GM21786 (cell line): Measurements from ENCODE around the gene MYCT1.
"Not testable (repeated sequence)": the region's sequence is repeated elsewhere in the genome, so short reads cannot be mapped to it uniquely, and the experiment has no call there.

ENCODE experiments used
- ATAC-seq: cut with Tn5 transposase; IDR thresholded peaks from one replicate; pipeline ENCODE4 v1.9.1; 2021; ENCODE audit not compliant: unreplicated experiment

Gene MYCT1, protein sequence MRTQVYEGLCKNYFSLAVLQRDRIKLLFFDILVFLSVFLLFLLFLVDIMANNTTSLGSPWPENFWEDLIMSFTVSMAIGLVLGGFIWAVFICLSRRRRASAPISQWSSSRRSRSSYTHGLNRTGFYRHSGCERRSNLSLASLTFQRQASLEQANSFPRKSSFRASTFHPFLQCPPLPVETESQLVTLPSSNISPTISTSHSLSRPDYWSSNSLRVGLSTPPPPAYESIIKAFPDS

GRCh38 chr6:152697634-152698033, at the start of gene MYCT1:
Gene MYCT1, plus strand, starts transcription at chr6:152697897. Its CDS starts 6 bp downstream, at chr6:152697903.
- ATAC-seq: no peak

DNA sequence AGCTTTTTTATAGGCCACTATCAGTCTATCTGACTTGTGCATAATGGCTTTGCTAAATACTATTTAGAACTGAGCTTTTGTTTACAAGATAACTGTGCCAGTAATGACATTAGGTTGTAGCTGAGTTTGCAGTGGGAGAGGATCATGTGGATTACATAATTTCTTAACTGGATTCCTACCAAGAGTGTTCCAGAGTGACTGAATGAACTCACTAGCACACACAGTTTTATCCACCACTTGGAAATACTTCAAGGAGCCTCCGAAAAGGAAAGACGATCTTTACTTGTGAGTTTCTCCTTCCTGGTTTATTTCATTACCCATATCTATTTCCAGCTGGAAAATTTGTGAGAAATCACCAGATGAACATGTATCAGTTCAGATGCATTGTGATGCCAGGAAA, 49.6 kb upstream of the MYCT1 start:
- no peak for ATAC-seq

DNA sequence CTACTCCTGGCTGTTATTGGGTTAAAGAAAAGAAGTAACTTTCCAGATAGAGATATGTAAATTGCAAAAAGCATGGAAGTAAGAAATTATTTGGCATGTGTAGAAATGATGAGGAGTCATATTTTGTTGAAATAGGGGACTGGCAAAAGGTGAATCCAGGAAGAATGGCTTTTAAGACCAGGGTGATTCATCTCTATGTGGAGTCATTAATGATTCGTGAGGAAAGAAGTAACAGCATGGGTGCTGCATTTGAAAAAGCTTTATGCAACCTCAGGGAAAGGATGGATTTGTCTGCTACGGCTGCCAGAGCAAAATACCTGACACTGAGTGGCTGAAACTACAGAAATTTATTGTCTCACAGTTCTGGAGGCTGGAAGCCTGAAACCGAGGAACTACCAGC, 45.7 kb upstream of the MYCT1 start:
- no peak for ATAC-seq

DNA sequence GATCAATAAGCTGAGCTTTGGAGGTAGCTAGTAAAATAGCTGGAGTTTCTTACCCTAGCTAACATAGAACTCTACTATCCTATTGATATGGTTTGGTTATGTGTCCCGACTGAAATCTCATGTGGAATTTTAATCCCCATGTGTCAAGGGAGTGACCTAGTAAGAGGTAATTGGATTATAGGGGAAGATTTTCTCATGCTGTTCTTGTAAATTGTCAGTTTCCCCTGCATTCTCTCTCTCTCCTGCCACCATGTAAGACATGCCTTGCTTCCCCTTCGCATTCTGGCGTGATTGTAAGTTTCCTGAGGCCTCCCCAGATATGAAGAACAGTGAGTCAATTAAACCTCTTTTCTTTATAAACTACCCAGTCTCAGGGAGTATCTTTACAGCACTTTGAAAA, 35.9 kb upstream of the MYCT1 start:
- no peak for ATAC-seq

- no peak for ATAC-seq
These were observed 27.8 kb upstream of the MYCT1 start for GRCh38 chr6:152669895-152670294.

- no peak for ATAC-seq
These were observed 26.5 kb upstream of the MYCT1 start for GRCh38 chr6:152671171-152671570.

DNA sequence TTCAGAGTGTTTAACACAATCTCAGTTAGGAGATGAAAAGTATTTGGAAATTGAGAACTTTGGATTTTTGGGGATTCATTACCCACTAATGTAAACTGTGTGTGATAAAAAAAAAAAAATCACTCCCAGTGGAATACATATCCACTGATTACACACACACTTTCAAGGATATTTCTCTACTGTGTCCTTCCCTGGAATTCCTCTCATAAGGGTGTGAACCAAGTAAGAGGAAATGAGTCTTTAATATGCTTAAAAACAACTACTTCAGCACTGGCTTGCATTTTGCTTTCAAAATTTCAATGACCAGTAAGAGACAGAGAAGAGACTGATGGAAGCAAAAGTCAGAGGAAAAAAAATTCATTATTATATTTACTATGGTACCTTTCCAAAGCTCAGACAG, 24.5 kb upstream of the MYCT1 start:
- ATAC-seq: no peak

GRCh38 chr6:152680151-152680550, 17.5 kb upstream of the MYCT1 start:
- ATAC-seq: no peak

DNA sequence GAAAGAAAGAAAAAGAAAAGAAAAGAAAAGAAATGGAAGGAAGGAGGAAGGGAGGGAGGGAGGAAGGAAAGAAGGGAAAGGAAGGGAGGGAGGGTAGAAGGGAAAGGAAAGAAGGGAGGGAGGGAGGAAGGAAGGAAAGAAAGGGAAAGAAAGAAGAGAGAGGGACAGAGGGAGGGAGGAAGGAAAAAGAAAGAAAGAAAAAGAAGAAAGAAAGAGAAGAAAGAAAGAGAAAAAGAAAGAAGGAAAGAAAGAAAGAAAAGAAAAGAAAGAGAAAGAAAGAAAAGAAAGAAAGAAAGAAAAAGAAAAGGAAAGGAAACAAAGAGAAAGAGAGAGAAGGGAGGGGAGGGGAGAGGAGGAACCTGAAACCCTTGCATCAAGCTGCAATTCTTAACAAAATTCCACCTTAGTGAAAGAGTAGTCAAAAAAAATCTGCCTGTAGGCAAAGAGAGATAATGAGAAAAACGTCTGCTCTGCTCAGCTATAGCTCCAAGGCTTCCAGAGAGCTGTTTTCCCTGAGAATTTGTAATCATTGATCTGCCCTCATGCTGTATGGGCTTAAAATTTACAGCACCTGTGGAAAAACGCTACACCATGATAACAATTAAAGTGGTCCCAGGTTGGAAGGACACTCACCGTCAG, 16.7 kb upstream of the MYCT1 start:
- no peak for ATAC-seq

DNA sequence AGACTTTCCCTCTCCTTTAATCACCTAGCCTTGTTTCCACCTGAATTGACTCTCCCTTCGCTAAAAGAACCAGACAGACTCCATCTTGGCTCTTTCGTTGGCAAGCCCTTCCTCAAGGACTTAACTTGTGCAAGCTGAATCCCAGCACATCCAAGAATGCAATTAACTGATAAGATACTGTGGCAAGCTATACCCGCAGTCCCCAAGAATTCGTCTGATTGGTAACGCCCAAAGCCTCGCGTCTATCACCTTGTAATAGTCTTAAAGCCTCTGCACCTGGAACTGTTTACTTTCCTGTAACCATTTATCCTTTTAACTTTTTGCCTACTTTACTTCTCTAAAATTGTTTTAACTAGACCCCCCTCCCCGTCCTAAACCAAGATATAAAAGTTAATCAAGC, 15.6 kb upstream of the MYCT1 start:
- no peak for ATAC-seq

DNA sequence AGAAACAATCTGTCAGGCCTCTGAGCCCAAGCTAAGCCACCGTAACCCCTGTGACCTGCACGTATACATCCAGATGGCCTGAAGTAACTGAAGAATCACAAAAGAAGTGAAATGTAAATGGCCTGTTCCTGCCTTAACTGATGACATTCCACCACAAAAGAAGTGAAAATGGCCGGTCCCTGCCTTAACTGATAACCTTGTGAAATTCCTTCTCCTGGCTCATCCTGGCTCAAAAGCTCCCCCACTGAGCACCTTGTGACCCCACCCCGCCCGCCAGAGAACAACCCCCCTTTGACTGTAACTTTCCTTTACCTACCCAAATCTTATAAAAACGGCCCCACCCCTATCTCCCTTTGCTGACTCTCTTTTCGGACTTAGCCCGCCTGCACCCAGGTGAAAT, 14.8 kb upstream of the MYCT1 start:
- ATAC-seq: not testable (repeated sequence)

DNA sequence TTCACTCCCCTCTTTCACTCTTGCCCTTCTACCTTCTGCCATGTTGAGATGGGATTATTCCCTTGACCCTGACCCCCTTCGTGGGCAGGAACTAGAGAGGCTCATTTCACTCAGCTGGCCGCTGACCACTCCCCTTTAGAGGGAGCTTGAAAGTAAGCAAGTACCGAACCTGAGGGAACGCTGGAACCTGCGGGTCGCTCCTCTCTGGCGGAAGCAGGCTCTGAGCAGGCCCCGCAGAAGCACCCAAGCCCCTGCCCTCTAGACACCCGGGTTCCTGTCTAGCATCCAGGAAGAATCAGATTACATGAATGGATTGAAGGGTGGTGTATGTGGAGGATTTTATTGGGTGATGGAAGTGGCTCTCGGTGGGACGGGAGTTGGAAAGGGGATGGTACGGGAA, 11.9 kb upstream of the MYCT1 start:
- ATAC-seq: no peak

GRCh38 chr6:152695372-152696045, 2.2 kb upstream of the MYCT1 start:
- ATAC-seq: no peak

DNA sequence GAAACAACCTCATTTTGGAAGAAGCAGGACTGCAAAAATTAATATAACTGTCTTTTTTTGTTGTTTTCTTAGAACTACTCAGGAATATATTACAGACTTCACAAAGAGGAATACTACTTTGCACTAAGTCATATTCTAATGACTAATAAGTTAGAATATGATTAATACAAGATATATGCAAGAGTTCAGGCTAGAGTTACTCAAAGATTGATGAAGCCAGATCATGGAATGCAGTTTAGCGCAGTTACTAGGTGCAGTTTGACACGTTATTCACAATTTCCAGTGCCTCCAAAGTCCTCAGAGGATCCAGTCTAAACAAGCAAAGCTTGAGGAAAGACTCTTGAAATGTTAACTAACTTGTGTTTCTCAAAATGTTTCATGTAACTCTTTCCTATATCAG, 1.2 kb upstream of the MYCT1 start:
- no peak for ATAC-seq

DNA sequence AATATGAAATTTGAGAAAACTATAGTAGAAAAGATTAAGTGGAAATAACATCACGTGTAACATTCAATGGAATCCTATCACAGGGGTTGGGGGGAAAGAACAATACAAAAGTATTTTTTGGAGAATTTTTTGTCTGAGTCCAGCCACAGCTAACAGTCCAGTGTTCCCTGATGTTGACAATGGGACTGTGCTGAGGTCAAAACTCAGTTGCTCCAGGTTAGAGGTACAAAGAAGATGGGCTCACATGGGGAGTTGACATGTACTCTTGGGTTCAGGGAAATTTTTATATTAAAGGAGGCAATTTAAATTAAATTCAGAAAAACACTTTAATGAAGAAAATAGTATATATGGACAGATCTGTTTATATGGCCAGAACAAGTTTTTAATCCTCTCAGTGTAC, 995 bp downstream of the MYCT1 start:
- ATAC-seq: no peak

GRCh38 chr6:152700427-152700826, 2.7 kb downstream of the MYCT1 start:
- ATAC-seq: no peak

GRCh38 chr6:152701081-152701862, 3.6 kb downstream of the MYCT1 start:
- no peak for ATAC-seq

- no peak for ATAC-seq
These were observed 4.2 kb downstream of the MYCT1 start for GRCh38 chr6:152701863-152702401.

DNA sequence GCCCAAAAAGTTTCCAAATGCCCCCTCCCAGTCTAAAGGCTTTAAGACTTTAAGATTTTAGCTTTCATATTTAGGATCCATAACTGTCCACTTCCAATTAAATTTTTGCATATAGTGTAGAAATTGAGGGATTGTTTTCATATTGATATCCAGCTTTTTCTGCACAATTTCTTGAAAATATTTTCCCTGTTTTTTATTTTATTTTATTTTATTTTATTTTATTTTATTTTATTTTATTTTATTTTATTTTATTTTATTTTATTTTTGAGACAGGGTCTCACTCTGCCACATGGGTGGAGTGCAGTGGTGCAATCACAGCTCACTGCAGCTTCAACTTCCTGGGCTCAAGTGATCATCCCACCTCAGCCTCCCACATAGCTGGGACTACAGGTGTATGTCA, 6.1 kb downstream of the MYCT1 start:
- ATAC-seq: not testable (repeated sequence)

DNA sequence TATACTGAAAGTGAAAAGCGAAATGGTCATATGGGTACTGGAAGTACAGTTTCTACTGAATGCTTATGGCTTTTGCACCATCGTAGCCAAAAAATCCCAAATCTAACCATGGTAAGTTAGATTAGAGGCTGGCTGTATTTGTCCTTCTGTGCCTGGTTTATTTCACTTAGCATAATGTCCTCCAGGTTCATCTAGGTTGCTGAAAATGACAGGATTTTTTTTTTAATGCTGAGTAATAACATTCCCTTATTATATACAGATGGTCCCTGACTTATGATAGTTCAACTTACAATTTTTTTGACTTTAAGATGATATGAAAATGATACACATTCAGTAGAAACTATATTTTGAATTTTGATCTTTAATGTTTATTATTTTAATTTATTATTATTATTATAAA, 7.6 kb downstream of the MYCT1 start:
- no peak for ATAC-seq

- no peak for ATAC-seq
These were observed 18.6 kb downstream of the MYCT1 start for GRCh38 chr6:152716322-152716721.
